Subcutaneous abdominal adipose tissue (tissue), 5 donors: ENCODE data around the gene LZTS3.
"Not testable (repeated sequence)": the region's sequence is repeated elsewhere in the genome, so short reads cannot be mapped to it uniquely, and the experiment has no call there.

ENCODE experiments used
- H3K27ac ChIP-seq: one replicate; pipeline ENCODE4 v1.7.0; 2013; ENCODE audit warnings: low read depth, mild to moderate bottlenecking, inconsistent platforms, low read length, moderate library complexity
- H3K27me3 ChIP-seq, 5 donors: one replicate each; pipeline ENCODE4 v1.7.0; 2013; ENCODE audit warnings: low read length in 5 of 5, inconsistent platforms in 1 of 5; ENCODE audit not compliant: control insufficient read depth in 5 of 5, insufficient read depth in 4 of 5
- H3K36me3 ChIP-seq, 5 donors: one replicate each; pipeline ENCODE4 v1.7.0; 2013; ENCODE audit warnings: low read length in 5 of 5; ENCODE audit not compliant: control insufficient read depth in 5 of 5, insufficient read depth in 5 of 5
- H3K4me1 ChIP-seq, 5 donors: one replicate each; pipeline ENCODE4 v1.7.0; 2013; ENCODE audit warnings: low read length in 5 of 5, mild to moderate bottlenecking in 3 of 5, moderate library complexity in 1 of 5; ENCODE audit not compliant: control insufficient read depth in 5 of 5, insufficient read depth in 5 of 5
- H3K4me3 ChIP-seq, 5 donors: one replicate each; pipeline ENCODE4 v1.7.0; 2013; ENCODE audit warnings: low read length in 5 of 5, low read depth in 1 of 5
- H3K9ac ChIP-seq, 5 donors: one replicate each; pipeline ENCODE4 v1.7.0; 2013; ENCODE audit warnings: low read length in 5 of 5, mild to moderate bottlenecking in 4 of 5, moderate library complexity in 3 of 5
- H3K9me3 ChIP-seq, 5 donors: one replicate each; pipeline ENCODE4 v1.7.0; 2013; ENCODE audit warnings: low read length in 5 of 5; ENCODE audit not compliant: control insufficient read depth in 5 of 5
- donor health status: healthy.
- donor health status: healthy.
- donor health status: healthy.
- donor health status: healthy.
- donor health status: healthy.

Gene LZTS3

GRCh38 chr20:3172933-3173609 is at the start of gene LZTS3:
TSS of gene LZTS3 (minus strand) at chr20:3173549. CDS start at chr20:3167163, 6,386 bp downstream.
- peak within 1 kb of the TSS; percentile 57 for H3K27ac ChIP-seq
- H3K4me3 ChIP-seq: peak within 1 kb of the TSS; percentile 79 to 95 (median 93)
- no peaks in the 10 kb centered on the region for H3K36me3 ChIP-seq
- peaks cover 4 to 30% (median 27%) of the 10 kb centered on the region in 5 donors for H3K4me1 ChIP-seq
- no peaks in the 10 kb centered on the region for H3K9me3 ChIP-seq
- peaks cover 0 to 6% (median 3%) of the 10 kb centered on the region in 5 donors for H3K27me3 ChIP-seq
- H3K9ac ChIP-seq: peak within 1 kb of the TSS; percentile 68 to 88 (median 79)

GRCh38 chr20:3221398-3222226 is 48.3 kb upstream of the LZTS3 start:
- H3K9ac ChIP-seq: no peak overlapping the region
- no peaks in the 10 kb centered on the region for H3K9me3 ChIP-seq
- no peak overlapping the region for H3K4me3 ChIP-seq
- H3K36me3 ChIP-seq: peaks cover 0 to 50% (median 33%) of the 10 kb centered on the region in 5 donors
- H3K4me1 ChIP-seq: peaks cover 0 to 8% (median 7%) of the 10 kb centered on the region in 5 donors
- H3K27ac ChIP-seq: no peak overlapping the region
- H3K27me3 ChIP-seq: no peaks in the 10 kb centered on the region

GRCh38 chr20:3218307-3218988 is 45.1 kb upstream of the LZTS3 start:
- Histone ChIP-seq H3K27me3 (no peaks in the 10 kb centered on the region), H3K9ac (no peak overlapping the region), H3K4me1 (peaks cover 0 to 8% (median 7%) of the 10 kb centered on the region in 5 donors), H3K9me3 (no peaks in the 10 kb centered on the region), H3K4me3 (no peak overlapping the region), H3K27ac (no peak overlapping the region), H3K36me3 (peaks cover 0 to 52% (median 43%) of the 10 kb centered on the region in 5 donors)

GRCh38 chr20:3215359-3215917 is 42.1 kb upstream of the LZTS3 start:
- not testable (repeated sequence) for H3K9me3 ChIP-seq

GRCh38 chr20:3213226-3213625 is 39.9 kb upstream of the LZTS3 start:
- Histone ChIP-seq H3K4me3 (no peak overlapping the region), H3K9me3 (no peaks in the 10 kb centered on the region), H3K4me1 (peaks cover 7 to 22% (median 19%) of the 10 kb centered on the region in 5 donors), H3K27me3 (no peaks in the 10 kb centered on the region), H3K36me3 (peaks cover 0 to 23% (median 19%) of the 10 kb centered on the region in 5 donors), H3K27ac (no peak overlapping the region), H3K9ac (no peak overlapping the region)

More at GRCh38 chr20:3215359-3215917, 42.1 kb upstream of the LZTS3 start:
- not testable (repeated sequence) for H3K27ac ChIP-seq, H3K27me3 ChIP-seq, H3K9ac ChIP-seq, H3K4me3 ChIP-seq
- peaks cover 0 to 28% (median 22%) of the 10 kb centered on the region in 5 donors for H3K36me3 ChIP-seq
- H3K4me1 ChIP-seq: peaks cover under 1 to 11% (median 9%) of the 10 kb centered on the region in 5 donors

GRCh38 chr20:3210346-3210745 is 37.0 kb upstream of the LZTS3 start:
- Histone ChIP-seq H3K9me3 (no peaks in the 10 kb centered on the region), H3K4me1 (peaks cover 7 to 22% (median 19%) of the 10 kb centered on the region in 5 donors), H3K9ac (peak overlapping the region; percentile 63 to 96 (median 83)), H3K4me3 (peak overlapping the region; percentile 87 to 99 (median 96)), H3K27ac (no peak overlapping the region), H3K36me3 (peaks cover 0 to 18% (median 16%) of the 10 kb centered on the region in 5 donors), H3K27me3 (no peaks in the 10 kb centered on the region)

- H3K9ac ChIP-seq: peak overlapping the region; percentile 63 to 96 (median 83)
- peaks cover 7 to 22% (median 19%) of the 10 kb centered on the region in 5 donors for H3K4me1 ChIP-seq
- H3K36me3 ChIP-seq: peaks cover 0 to 14% (median 12%) of the 10 kb centered on the region in 5 donors
- peak overlapping the region; percentile 79 for H3K27ac ChIP-seq
- H3K4me3 ChIP-seq: peak overlapping the region; percentile 87 to 99 (median 96)
- no peaks in the 10 kb centered on the region for H3K27me3 ChIP-seq
- no peaks in the 10 kb centered on the region for H3K9me3 ChIP-seq
These were observed 36.6 kb upstream of the LZTS3 start for GRCh38 chr20:3209946-3210317.

- peaks cover 0 to 11% (median 10%) of the 10 kb centered on the region in 5 donors for H3K36me3 ChIP-seq
- peaks cover 7 to 22% (median 19%) of the 10 kb centered on the region in 5 donors for H3K4me1 ChIP-seq
- H3K9ac ChIP-seq: peak within 1 kb of the TSS; percentile 63 to 96 (median 83)
- H3K27me3 ChIP-seq: no peaks in the 10 kb centered on the region
- no peaks in the 10 kb centered on the region for H3K9me3 ChIP-seq
- H3K4me3 ChIP-seq: peak within 1 kb of the TSS; percentile 87 to 99 (median 96)
- peak within 1 kb of the TSS; percentile 79 for H3K27ac ChIP-seq
These were observed 36.1 kb upstream of the LZTS3 start, which contains the start of gene ITPA for GRCh38 chr20:3209257-3209945. TSS of gene ITPA (plus strand) at chr20:3209498. CDS start at chr20:3209552, 54 bp downstream.

GRCh38 chr20:3208786-3209256 is 35.5 kb upstream of the LZTS3 start:
- no peaks in the 10 kb centered on the region for H3K9me3 ChIP-seq
- peak overlapping the region; percentile 63 to 96 (median 83) for H3K9ac ChIP-seq

More at GRCh38 chr20:3208786-3209256, 35.5 kb upstream of the LZTS3 start:
- Histone ChIP-seq H3K4me3 (peak overlapping the region; percentile 87 to 99 (median 96)), H3K27ac (peak overlapping the region; percentile 79), H3K36me3 (peaks cover 0 to 8% (median 7%) of the 10 kb centered on the region in 5 donors), H3K4me1 (peaks cover 7 to 27% (median 25%) of the 10 kb centered on the region in 5 donors), H3K27me3 (no peaks in the 10 kb centered on the region)
